Ectodermal cell (in vitro differentiated cells): ENCODE results near the gene C8G.

ENCODE experiments used
- H3K27ac ChIP-seq: 2 replicates; pipeline ENCODE4 v1.7.0; 2013; ENCODE audit warnings: mild to moderate bottlenecking, low read depth, low read length; ENCODE audit not compliant: insufficient read depth, poor library complexity, severe bottlenecking
- H3K27me3 ChIP-seq: 2 replicates; pipeline ENCODE4 v1.7.0; 2013; ENCODE audit warnings: mild to moderate bottlenecking, low read length; ENCODE audit not compliant: insufficient read depth, control insufficient read depth, poor library complexity, severe bottlenecking
- H3K36me3 ChIP-seq: one replicate; pipeline ENCODE4 v1.7.0; 2013; ENCODE audit warnings: low read length; ENCODE audit not compliant: control insufficient read depth, insufficient read depth
- H3K4me1 ChIP-seq: one replicate; pipeline ENCODE4 v1.7.0; 2013; ENCODE audit warnings: low read length; ENCODE audit not compliant: control insufficient read depth, insufficient read depth
- H3K4me3 ChIP-seq: 2 replicates; pipeline ENCODE4 v1.7.0; 2013; ENCODE audit warnings: low read depth, low read length, control low read depth; ENCODE audit not compliant: insufficient read depth
- H3K9me3 ChIP-seq: 2 replicates; pipeline ENCODE4 v1.7.0; 2013; ENCODE audit warnings: mild to moderate bottlenecking, low read length, moderate library complexity; ENCODE audit not compliant: control insufficient read depth
- WGBS, 2 experiments: methylation state at CpG; one replicate each; pipeline ENCODE4 v1.1.7; 2013; ENCODE audit warnings: missing lambda C conversion rate in 2 of 2; 5-methylcytosine and 5-hydroxymethylcytosine counted together

Gene C8G

GRCh38 chr9:136920734-136921231 lies 24.3 kb upstream of the C8G start:
- Histone ChIP-seq H3K9me3 (no peaks in the 10 kb centered on the region), H3K27ac (no peak overlapping the region), H3K4me3 (no peak overlapping the region), H3K4me1 (no peaks in the 10 kb centered on the region), H3K36me3 (peaks cover 39% of the 10 kb centered on the region), H3K27me3 (no peaks in the 10 kb centered on the region)
- WGBS, 2 experiments, result 93 to 94% methylated on average over 14 of the region's 14 CpGs

- Histone ChIP-seq H3K9me3 (no peaks in the 10 kb centered on the region), H3K36me3 (peaks cover 42% of the 10 kb centered on the region), H3K4me3 (no peak overlapping the region), H3K27me3 (no peaks in the 10 kb centered on the region), H3K27ac (no peak overlapping the region), H3K4me1 (no peaks in the 10 kb centered on the region)
- 95% methylated on average over 11 of the region's 11 CpGs for WGBS, 2 experiments
Observed at GRCh38 chr9:136921307-136921706, 23.7 kb upstream of the C8G start.

- no peaks in the 10 kb centered on the region for H3K4me1 ChIP-seq
- H3K36me3 ChIP-seq, result peaks cover 43% of the 10 kb centered on the region
- H3K27ac ChIP-seq, result no peak overlapping the region
- no peaks in the 10 kb centered on the region for H3K27me3 ChIP-seq
- H3K4me3 ChIP-seq, result no peak overlapping the region
- WGBS, 2 experiments, result 93 to 95% methylated on average over 10 of the region's 10 CpGs
- no peaks in the 10 kb centered on the region for H3K9me3 ChIP-seq
Observed at GRCh38 chr9:136921718-136922117, 23.3 kb upstream of the C8G start.

GRCh38 chr9:136922540-136922939 lies 22.5 kb upstream of the C8G start:
- Histone ChIP-seq H3K4me1 (no peaks in the 10 kb centered on the region), H3K4me3 (no peak overlapping the region), H3K9me3 (no peaks in the 10 kb centered on the region), H3K36me3 (peaks cover 36% of the 10 kb centered on the region), H3K27me3 (no peaks in the 10 kb centered on the region), H3K27ac (no peak overlapping the region)
- 94% methylated on average over 19 of the region's 19 CpGs for WGBS, 2 experiments

- Histone ChIP-seq H3K27ac (no peak overlapping the region), H3K4me1 (no peaks in the 10 kb centered on the region), H3K36me3 (peaks cover 36% of the 10 kb centered on the region), H3K27me3 (no peaks in the 10 kb centered on the region), H3K4me3 (no peak overlapping the region), H3K9me3 (no peaks in the 10 kb centered on the region)
- WGBS, 2 experiments, result 96% methylated on average over 19 of the region's 19 CpGs
Observed at GRCh38 chr9:136923881-136924280, 21.2 kb upstream of the C8G start.

GRCh38 chr9:136925414-136926153 lies 19.5 kb upstream of the C8G start:
- Histone ChIP-seq H3K27ac (no peak overlapping the region), H3K4me1 (no peaks in the 10 kb centered on the region), H3K36me3 (peaks cover 27% of the 10 kb centered on the region), H3K27me3 (no peaks in the 10 kb centered on the region), H3K4me3 (no peak overlapping the region), H3K9me3 (no peaks in the 10 kb centered on the region)
- 93% methylated on average over 33 of the region's 33 CpGs for WGBS, 2 experiments

- 94 to 95% methylated on average over 9 of the region's 9 CpGs for WGBS, 2 experiments
- Histone ChIP-seq H3K36me3 (peaks cover 20% of the 10 kb centered on the region), H3K27ac (no peak overlapping the region), H3K4me1 (no peaks in the 10 kb centered on the region), H3K4me3 (no peak overlapping the region), H3K9me3 (no peaks in the 10 kb centered on the region), H3K27me3 (no peaks in the 10 kb centered on the region)
Observed at GRCh38 chr9:136926154-136926704, 18.8 kb upstream of the C8G start.

GRCh38 chr9:136926749-136927148 lies 18.3 kb upstream of the C8G start:
- Histone ChIP-seq H3K9me3 (no peaks in the 10 kb centered on the region), H3K4me1 (no peaks in the 10 kb centered on the region), H3K27me3 (no peaks in the 10 kb centered on the region), H3K36me3 (peaks cover 20% of the 10 kb centered on the region), H3K4me3 (no peak overlapping the region), H3K27ac (no peak overlapping the region)
- 94 to 96% methylated on average over 13 of the region's 13 CpGs for WGBS, 2 experiments

GRCh38 chr9:136927343-136928271 lies 17.4 kb upstream of the C8G start:
- Histone ChIP-seq H3K4me1 (no peaks in the 10 kb centered on the region), H3K36me3 (peaks cover 15% of the 10 kb centered on the region), H3K4me3 (no peak overlapping the region), H3K9me3 (no peaks in the 10 kb centered on the region), H3K27me3 (no peaks in the 10 kb centered on the region), H3K27ac (no peak overlapping the region)
- 94 to 95% methylated on average over 23 of the region's 23 CpGs for WGBS, 2 experiments

GRCh38 chr9:136928591-136928990 lies 16.5 kb upstream of the C8G start:
- H3K4me3 ChIP-seq, result no peak overlapping the region
- 93 to 94% methylated on average over 9 of the region's 9 CpGs for WGBS, 2 experiments
- peaks cover 15% of the 10 kb centered on the region for H3K36me3 ChIP-seq
- no peak overlapping the region for H3K27ac ChIP-seq
- H3K9me3 ChIP-seq, result no peaks in the 10 kb centered on the region
- H3K27me3 ChIP-seq, result no peaks in the 10 kb centered on the region
- H3K4me1 ChIP-seq, result no peaks in the 10 kb centered on the region
